ENCODE measurements around the gene DEPDC1. TPM values are rescaled to one million over a fixed set of nuclear protein-coding genes. Genes with fewer than 3 reads are reported as not detected.

The DEPDC1 gene
- total and polyA plus RNA-seq, 3 donors from 2014 or later: 7.7 to 12.7 (median 10.8) TPM

GRCh38 chr1:68456202-68456601, 40.7 kb downstream of the DEPDC1 start:
- Histone ChIP-seq H3K27ac (no peak overlapping the region), H3K4me3 (no peak overlapping the region), H3K9me3 (no peaks in the 10 kb centered on the region), H3K27me3 (no peaks in the 10 kb centered on the region), H3K4me1 (no peaks in the 10 kb centered on the region), H3K36me3 (ENCODE audit: low read depth, missing control alignments) (no peaks in the 10 kb centered on the region)
- intact Hi-C loops (cut with DNase I; ENCODE audit: low total_unique reads): no loop called here
- no peak for DNase-seq
- no peak for TF ChIP-seq POLR2A (IDR thresholded peaks at IDR 0.05)
- 88 to 96% methylated on average over 1 of the region's 1 CpG for WGBS, 2 donors

- DNase-seq: no peak
- intact Hi-C loops (cut with DNase I; ENCODE audit: low total_unique reads): no loop called here
- WGBS, 2 donors: 88 to 95% methylated on average over 2 of the region's 2 CpGs
Observed at GRCh38 chr1:68454534-68454933, 42.3 kb downstream of the DEPDC1 start.

GRCh38 chr1:68453060-68453670, 43.7 kb downstream of the DEPDC1 start:
- intact Hi-C loops (cut with DNase I; ENCODE audit: low total_unique reads): no loop called here
- no peak overlapping the region for H3K4me3 ChIP-seq
- 88 to 93% methylated on average over 8 of the region's 8 CpGs for WGBS, 2 donors
- TF ChIP-seq POLR2A (IDR thresholded peaks at IDR 0.05): no peak
- TF ChIP-seq, protein P1, sequence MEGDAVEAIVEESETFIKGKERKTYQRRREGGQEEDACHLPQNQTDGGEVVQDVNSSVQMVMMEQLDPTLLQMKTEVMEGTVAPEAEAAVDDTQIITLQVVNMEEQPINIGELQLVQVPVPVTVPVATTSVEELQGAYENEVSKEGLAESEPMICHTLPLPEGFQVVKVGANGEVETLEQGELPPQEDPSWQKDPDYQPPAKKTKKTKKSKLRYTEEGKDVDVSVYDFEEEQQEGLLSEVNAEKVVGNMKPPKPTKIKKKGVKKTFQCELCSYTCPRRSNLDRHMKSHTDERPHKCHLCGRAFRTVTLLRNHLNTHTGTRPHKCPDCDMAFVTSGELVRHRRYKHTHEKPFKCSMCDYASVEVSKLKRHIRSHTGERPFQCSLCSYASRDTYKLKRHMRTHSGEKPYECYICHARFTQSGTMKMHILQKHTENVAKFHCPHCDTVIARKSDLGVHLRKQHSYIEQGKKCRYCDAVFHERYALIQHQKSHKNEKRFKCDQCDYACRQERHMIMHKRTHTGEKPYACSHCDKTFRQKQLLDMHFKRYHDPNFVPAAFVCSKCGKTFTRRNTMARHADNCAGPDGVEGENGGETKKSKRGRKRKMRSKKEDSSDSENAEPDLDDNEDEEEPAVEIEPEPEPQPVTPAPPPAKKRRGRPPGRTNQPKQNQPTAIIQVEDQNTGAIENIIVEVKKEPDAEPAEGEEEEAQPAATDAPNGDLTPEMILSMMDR (IDR thresholded peaks at IDR 0.05): no peak
- DNase-seq: no peak
- H3K4me1 ChIP-seq: no peaks in the 10 kb centered on the region
- no peaks in the 10 kb centered on the region for H3K9me3 ChIP-seq
- no peak overlapping the region for H3K27ac ChIP-seq
- no peaks in the 10 kb centered on the region for H3K36me3 ChIP-seq (ENCODE audit: low read depth, missing control alignments)
- H3K27me3 ChIP-seq: no peaks in the 10 kb centered on the region

More at GRCh38 chr1:68454534-68454933, 42.3 kb downstream of the DEPDC1 start:
- no peaks in the 10 kb centered on the region for H3K9me3 ChIP-seq
- no peaks in the 10 kb centered on the region for H3K4me1 ChIP-seq
- no peak for TF ChIP-seq POLR2A (IDR thresholded peaks at IDR 0.05)
- H3K4me3 ChIP-seq: no peak overlapping the region
- H3K27ac ChIP-seq: no peak overlapping the region
- no peaks in the 10 kb centered on the region for H3K27me3 ChIP-seq
- H3K36me3 ChIP-seq (ENCODE audit: low read depth, missing control alignments): no peaks in the 10 kb centered on the region

DNA sequence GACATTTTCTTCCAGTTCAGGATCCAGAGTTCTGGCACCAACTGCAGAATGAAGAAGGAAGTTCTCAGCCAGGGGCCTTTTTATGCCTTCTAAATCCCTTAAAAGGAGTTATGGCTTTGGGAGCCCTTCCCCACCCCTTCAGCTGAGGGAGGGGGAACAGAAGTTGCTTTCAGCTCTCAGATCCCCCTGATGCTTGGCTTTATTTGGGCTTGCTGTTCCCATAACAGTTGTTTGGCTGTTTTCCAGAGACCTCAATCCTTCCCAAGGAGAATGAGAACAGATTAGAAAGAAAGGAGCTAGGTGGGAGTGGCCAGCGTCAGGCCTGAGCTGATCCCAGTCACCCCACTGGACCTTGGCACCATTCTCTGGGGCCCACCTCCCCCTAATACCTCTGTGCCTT, 47.0 kb downstream of the DEPDC1 start, which contains the start of gene RPE65:
RPE65 (minus strand) TSS at position 54 of the 400 bp plus-strand sequence; CDS start at position 5, 49 bp downstream.
- H3K36me3 ChIP-seq (ENCODE audit: low read depth, missing control alignments): no peaks in the 10 kb centered on the region
- TF ChIP-seq POLR2A (IDR thresholded peaks at IDR 0.05): no peak
- TF ChIP-seq, protein P1 (IDR thresholded peaks at IDR 0.05): no peak
- DNase-seq: no peak
- H3K4me3 ChIP-seq: no peak within 1 kb of the TSS
- 15 to 55% methylated on average over 1 of the region's 1 CpG for WGBS, 2 donors
- no peaks in the 10 kb centered on the region for H3K4me1 ChIP-seq
- intact Hi-C loops (cut with DNase I; ENCODE audit: low total_unique reads): no loop called here
- no peak within 1 kb of the TSS for H3K27ac ChIP-seq
- no peaks in the 10 kb centered on the region for H3K27me3 ChIP-seq
- no peaks in the 10 kb centered on the region for H3K9me3 ChIP-seq

DNA sequence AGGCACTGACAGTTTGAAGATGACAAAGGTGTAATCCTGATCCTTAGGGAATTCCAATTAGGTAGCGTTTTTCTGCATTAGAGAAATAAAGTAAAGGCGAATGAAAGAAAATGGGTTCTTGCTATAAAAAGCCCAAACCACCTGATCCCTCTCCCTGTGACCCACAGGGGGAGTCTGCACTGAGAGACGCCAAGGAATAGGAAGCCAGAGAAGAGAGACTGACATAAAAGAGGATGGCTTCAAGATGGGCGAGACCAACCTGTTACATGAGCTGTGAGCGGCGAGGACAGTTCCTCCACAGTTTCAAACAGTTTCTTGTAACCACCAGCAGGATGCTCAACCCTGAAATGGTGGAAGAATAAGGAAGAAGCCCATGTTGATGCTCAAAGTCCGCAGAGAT, 48.5 kb downstream of the DEPDC1 start:
- Histone ChIP-seq H3K27ac (no peak overlapping the region), H3K4me3 (no peak overlapping the region), H3K4me1 (no peaks in the 10 kb centered on the region), H3K36me3 (ENCODE audit: low read depth, missing control alignments) (no peaks in the 10 kb centered on the region), H3K27me3 (no peaks in the 10 kb centered on the region), H3K9me3 (no peaks in the 10 kb centered on the region)
- no peak for DNase-seq
- intact Hi-C loops (cut with DNase I; ENCODE audit: low total_unique reads): no loop called here
- 77 to 84% methylated on average over 7 of the region's 7 CpGs for WGBS, 2 donors
- TF ChIP-seq, protein P1 (IDR thresholded peaks at IDR 0.05): no peak
- no peak for TF ChIP-seq POLR2A (IDR thresholded peaks at IDR 0.05)

DNA sequence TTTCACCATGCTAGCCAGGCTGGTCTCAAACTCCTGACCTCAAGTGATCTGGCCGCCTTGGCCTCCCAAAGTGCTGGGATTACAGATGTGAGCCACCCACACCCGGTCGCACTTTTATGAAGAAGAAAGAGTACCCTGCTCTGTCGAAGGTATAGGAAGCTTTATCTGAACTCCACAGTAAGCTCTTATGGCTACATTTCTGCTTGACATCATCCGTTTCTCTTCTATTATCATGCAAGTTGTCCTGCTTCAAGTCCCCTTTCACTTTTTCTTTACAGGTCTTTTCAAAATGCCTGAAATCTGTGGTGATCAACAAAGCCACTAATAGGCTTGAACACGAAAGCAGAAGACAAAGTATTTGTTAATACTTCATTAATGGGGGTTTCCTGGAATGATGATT, 51.2 kb downstream of the DEPDC1 start:
- no peak for DNase-seq
- H3K27me3 ChIP-seq: no peaks in the 10 kb centered on the region
- 89% methylated on average over 6 of the region's 6 CpGs for WGBS, 2 donors
- H3K4me3 ChIP-seq: no peak overlapping the region
- no peaks in the 10 kb centered on the region for H3K9me3 ChIP-seq
- no peaks in the 10 kb centered on the region for H3K36me3 ChIP-seq (ENCODE audit: low read depth, missing control alignments)
- H3K4me1 ChIP-seq: no peaks in the 10 kb centered on the region
- no peak overlapping the region for H3K27ac ChIP-seq
- intact Hi-C loops (cut with DNase I; ENCODE audit: low total_unique reads): no loop called here
- TF ChIP-seq, protein P1 (IDR thresholded peaks at IDR 0.05): no peak
- TF ChIP-seq POLR2A (IDR thresholded peaks at IDR 0.05): no peak
